Fibroblast of lung (primary cell): Measurements from ENCODE around the gene OGA. TPM values are rescaled to one million over a fixed set of nuclear protein-coding genes. Genes with fewer than 3 reads are reported as not detected.
A peak's percentile ranks its signal among the peaks of the same experiment; 100 is the strongest.

ENCODE experiments used
- DNase-seq, 2 donors: peaks; one replicate each; pipeline versions ENCODE4 v3.0.0 to v3.0.0-alpha.2; 2010; ENCODE audit warnings: low read depth in 2 of 2
- H2AFZ ChIP-seq: 2 replicates; pipeline ENCODE4 v1.5.1; 2012; ENCODE audit warnings: low read length, control low read depth, inconsistent platforms
- H3K27ac ChIP-seq: 2 replicates; pipeline ENCODE4 v1.5.1; 2011; ENCODE audit warnings: low read length, control low read depth; ENCODE audit not compliant: insufficient read depth
- H3K27me3 ChIP-seq: 2 replicates; pipeline ENCODE4 v1.5.1; 2011; ENCODE audit warnings: mild to moderate bottlenecking, low read length; ENCODE audit not compliant: control insufficient read depth, insufficient read depth
- H3K36me3 ChIP-seq: 2 replicates; pipeline ENCODE4 v1.5.1; 2011; ENCODE audit warnings: low read length; ENCODE audit not compliant: control insufficient read depth, insufficient read depth
- H3K4me1 ChIP-seq: 2 replicates; pipeline ENCODE4 v1.5.1; 2011; ENCODE audit warnings: low read length; ENCODE audit not compliant: control insufficient read depth, insufficient read depth; ENCODE audit errors: extremely low read depth
- H3K4me2 ChIP-seq: 2 replicates; pipeline ENCODE4 v1.5.1; 2011; ENCODE audit warnings: low read length, control low read depth; ENCODE audit not compliant: insufficient read depth; ENCODE audit errors: extremely low read depth
- H3K4me3 ChIP-seq, 4 experiments: fragments of 200-600 bp in 1 of 4; sonication (generic) in 1 of 4; replicated peaks in 1 of 4; 2 replicates each; pipeline ENCODE4 v1.5.1; 2011 to 2016; ENCODE audit warnings: low read length in 4 of 4, low read depth in 3 of 4, mild to moderate bottlenecking in 3 of 4, control low read depth in 2 of 4, inconsistent platforms in 1 of 4, mixed read lengths in 1 of 4; ENCODE audit not compliant: insufficient read depth in 1 of 4; ENCODE audit errors: control extremely low read depth in 1 of 4
- H3K79me2 ChIP-seq: 2 replicates; pipeline ENCODE4 v1.5.1; 2012; ENCODE audit warnings: mild to moderate bottlenecking, low read length, inconsistent platforms; ENCODE audit not compliant: control insufficient read depth, insufficient read depth
- H3K9ac ChIP-seq: 2 replicates; pipeline ENCODE4 v1.5.1; 2011; ENCODE audit warnings: mild to moderate bottlenecking, low read length, control low read depth; ENCODE audit not compliant: insufficient read depth
- H3K9me3 ChIP-seq: 2 replicates; pipeline ENCODE4 v1.5.1; 2012; ENCODE audit warnings: low read depth, low read length; ENCODE audit not compliant: control insufficient read depth, insufficient read depth
- H4K20me1 ChIP-seq: 2 replicates; pipeline ENCODE4 v1.5.1; 2011; ENCODE audit warnings: low read length; ENCODE audit not compliant: control insufficient read depth, insufficient read depth; ENCODE audit errors: extremely low read depth
- CTCF ChIP-seq, 2 donors: IDR thresholded peaks in 1 of 2; conservative IDR thresholded peaks in 1 of 2; 1 replicate in 1 of 2; 2 replicates in 1 of 2; pipeline ENCODE4 v1.5.1; 2011 to 2012; ENCODE audit warnings: low read length in 2 of 2, control low read depth in 1 of 2, inconsistent platforms in 1 of 2, low read depth in 1 of 2, mild to moderate bottlenecking in 1 of 2
- EZH2 ChIP-seq: IDR thresholded peaks from 2 replicates; pipeline ENCODE4 v1.5.1; 2012; ENCODE audit warnings: low read length, control low read depth, mild to moderate bottlenecking; ENCODE audit errors: missing control alignments
- polyA plus RNA-seq, 2 donors: library from polyadenylated mRNA; depleted of rRNA in 1 of 2; stranded (reverse) in 1 of 2; unstranded in 1 of 2; fragments of >200 nt; gene quantifications; 2 replicates each; pipeline ENCODE4 v1.2.1, GENCODE V29; 2011 to 2012; ENCODE audit warnings: missing spikeins in 1 of 2
- total RNA-seq: library from RNA; depleted of rRNA; stranded (reverse); fragments of >200 nt; gene quantifications from 2 replicates; pipeline ENCODE4 v1.2.1, GENCODE V29; 2014

Gene OGA
- total and polyA plus RNA-seq, 2 donors (not counting 1 experiment from before 2014, with no cell fraction given) = 69.9 to 193 TPM

- Histone ChIP-seq H2AFZ (no peak overlapping the region), H4K20me1 (no peaks in the 10 kb centered on the region)
- TF ChIP-seq CTCF (conservative IDR thresholded peaks at IDR 0.05 in 1 of 2, IDR thresholded peaks at IDR 0.05 in 1 of 2; ENCODE audit: low read depth in 1 of 2, low read length in 2 of 2) (peak; percentile 83 to 87), EZH2 (no peak)
Measured at GRCh38 chr10:101780818-101781654, 37.2 kb downstream of the OGA start.

GRCh38 chr10:101780187-101780817 is 37.9 kb downstream of the OGA start:
- Histone ChIP-seq H2AFZ (no peak overlapping the region), H3K79me2 (peaks cover 9% of the 10 kb centered on the region), H3K4me3 (peak overlapping the region in 2 of 4 experiments; percentile 19 to 34), H3K36me3 (no peaks in the 10 kb centered on the region), H4K20me1 (no peaks in the 10 kb centered on the region), H3K9ac (no peak overlapping the region), H3K9me3 (no peaks in the 10 kb centered on the region), H3K27me3 (peaks cover 12% of the 10 kb centered on the region), H3K4me1 (peaks cover 7% of the 10 kb centered on the region), H3K4me2 (peak overlapping the region; percentile 66), H3K27ac (no peak overlapping the region)
- DNase-seq = no peak
- TF ChIP-seq CTCF (conservative IDR thresholded peaks at IDR 0.05 in 1 of 2, IDR thresholded peaks at IDR 0.05 in 1 of 2; ENCODE audit: low read depth in 1 of 2, low read length in 2 of 2) = no peak
- TF ChIP-seq EZH2 = no peak

More at GRCh38 chr10:101780818-101781654, 37.2 kb downstream of the OGA start:
- peak; percentile 41 to 53 for DNase-seq
- Histone ChIP-seq H3K27ac (no peak overlapping the region), H3K36me3 (no peaks in the 10 kb centered on the region), H3K4me1 (peaks cover 7% of the 10 kb centered on the region), H3K27me3 (peaks cover 9% of the 10 kb centered on the region), H3K79me2 (peaks cover 9% of the 10 kb centered on the region), H3K4me3 (no peak overlapping the region), H3K9me3 (no peaks in the 10 kb centered on the region), H3K9ac (no peak overlapping the region), H3K4me2 (no peak overlapping the region)

DNA sequence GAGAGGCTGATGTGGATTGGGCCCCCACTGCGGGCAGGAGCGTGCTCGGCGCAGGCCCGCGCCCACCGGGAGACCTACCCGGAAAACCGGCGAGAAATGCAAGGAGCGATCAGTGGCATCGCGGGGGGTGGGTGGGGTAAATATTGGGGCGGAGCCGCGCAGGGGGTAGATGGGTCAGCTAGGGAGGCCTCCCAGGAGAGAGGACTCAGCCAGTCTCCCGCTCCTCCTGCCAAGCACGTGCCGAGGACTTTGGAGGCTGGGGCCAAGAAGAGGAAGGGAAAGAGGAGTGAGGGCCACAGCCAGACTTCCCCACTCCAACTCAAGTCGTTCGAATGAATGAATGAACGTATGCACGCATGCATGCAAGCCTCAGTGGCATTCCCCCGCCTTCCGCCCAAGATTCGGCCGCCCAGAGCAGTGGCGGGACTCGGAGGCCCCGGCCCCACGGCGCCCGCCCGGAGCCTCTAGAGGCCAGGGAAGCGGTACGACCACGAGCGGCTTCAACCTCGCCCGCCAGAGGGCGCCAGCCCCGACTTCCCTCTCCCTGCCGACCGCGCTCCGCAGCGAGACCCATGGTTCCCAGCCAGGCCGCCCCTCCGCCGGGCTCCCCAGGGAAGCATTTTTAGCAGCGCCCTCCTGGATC is 38.6 kb downstream of the OGA start:
- Histone ChIP-seq H3K4me2 (peak overlapping the region; percentile 66), H3K27me3 (peaks cover 19% of the 10 kb centered on the region), H4K20me1 (no peaks in the 10 kb centered on the region), H3K4me1 (peaks cover 7% of the 10 kb centered on the region), H2AFZ (no peak overlapping the region), H3K4me3 (peak overlapping the region in 2 of 4 experiments; percentile 19 to 41), H3K9ac (peak overlapping the region; percentile 27), H3K9me3 (no peaks in the 10 kb centered on the region), H3K36me3 (no peaks in the 10 kb centered on the region), H3K27ac (no peak overlapping the region), H3K79me2 (peaks cover 9% of the 10 kb centered on the region)
- DNase-seq = peak; percentile 39 to 60
- TF ChIP-seq CTCF (conservative IDR thresholded peaks at IDR 0.05 in 1 of 2, IDR thresholded peaks at IDR 0.05 in 1 of 2; ENCODE audit: low read depth in 1 of 2, low read length in 2 of 2) = peak; percentile 57 to 74
- no peak for TF ChIP-seq EZH2
